Activated T-helper 2 cell treated with anti-CD3 and anti-CD28 coated beads, Interferon-gamma antibody, Interleukin-2, Interleukin-4, amounts not matched to agents 10 μg/mL and 5 μg/mL and 100 μg/mL, durations not matched to agents 14 hours and 24 hours and 36 hours (primary cell): Measurements from ENCODE around the gene F7. TPM values are rescaled to one million over a fixed set of nuclear protein-coding genes. Genes with fewer than 3 reads are reported as not detected.

Experiments used
- total RNA-seq: library from RNA; stranded (reverse); gene quantifications from 2 replicates; pipeline ENCODE4 v1.2.3, GENCODE V29; 2022

The F7 gene
- total RNA-seq, 1 donor from 2014 or later, result not detected

Other genes with a start within 250 kb of the F7 start
- 0.23 TPM in 1 of 2 replicates, not detected in the other for gene MCF2L, start 136.6 kb upstream of the F7 start, total RNA-seq
- not detected in 2 replicates for gene F10, start 17.0 kb downstream of the F7 start, total RNA-seq
- not detected in 2 replicates for gene PROZ, start 52.9 kb downstream of the F7 start, total RNA-seq
- 67.1 and 67.6 TPM in 2 replicates for gene PCID2, start 102.9 kb downstream of the F7 start, total RNA-seq
- gene CUL4A, start 103.8 kb downstream of the F7 start, total RNA-seq, result 83.3 and 83.8 TPM in 2 replicates
- gene LAMP1, start 191.4 kb downstream of the F7 start, total RNA-seq, result 57.7 and 58.4 TPM in 2 replicates